ENCODE measurements around the gene EN2. TPM values are rescaled to one million over a fixed set of nuclear protein-coding genes. Genes with fewer than 3 reads are reported as not detected.

EN2 gene
- total and polyA plus RNA-seq, 2 of the 4 experiments (the other 2 are of a cell fraction) = not detected

GRCh38 chr7:155428171-155428834, 29.6 kb upstream of the EN2 start:
- POLR2A ChIA-PET (ENCODE audit: unreplicated experiment) = interaction anchor here (0.5 kb wide), 1 partner anchor 73 kb away, joined by 7 read pairs; no protein-coding TSS in a partner anchor
- no peak overlapping the region for H2AK5ac ChIP-seq (ENCODE audit: low read depth, low read length)
- no peak overlapping the region for H3K56ac ChIP-seq (ENCODE audit: extremely low read depth, insufficient read depth, low read length)
- no peaks in the 10 kb centered on the region for H3K9me3 ChIP-seq (ENCODE audit: control insufficient read depth, insufficient read depth, low read length)
- H3K23ac ChIP-seq (ENCODE audit: low read depth, low read length) = no peak overlapping the region
- H3K4me2 ChIP-seq (ENCODE audit: low read depth, low read length) = no peak overlapping the region
- H3K4me1 ChIP-seq (ENCODE audit: control insufficient read depth, insufficient read depth, low read length) = no peaks in the 10 kb centered on the region
- no peaks in the 10 kb centered on the region for H3K79me1 ChIP-seq (ENCODE audit: low read depth in 1 of 2, low read length in 2 of 2)
- no TSS peak for BruUV-seq (replicated peaks)
- no peak overlapping the region for H2BK15ac ChIP-seq (ENCODE audit: low read depth, low read length)
- H3K27me3 ChIP-seq (ENCODE audit: control insufficient read depth, insufficient read depth, low read length) = no peaks in the 10 kb centered on the region; the same call in 1 of the 2 replicates
- no peak overlapping the region for H3K4ac ChIP-seq (ENCODE audit: low read depth, low read length)
- CTCF ChIA-PET = no interaction called here
- H3K4me3 ChIP-seq (ENCODE audit: insufficient read depth, low read depth, low read length) = no peak overlapping the region
- TF ChIP-seq NFE2L2 (IDR thresholded peaks at IDR 0.05; ENCODE audit: low read depth, low read length) = no peak
- TF ChIP-seq POLR2A (IDR thresholded peaks at IDR 0.05; ENCODE audit: low read depth, low read length) = no peak
- TF ChIP-seq MAFK (IDR thresholded peaks at IDR 0.05; ENCODE audit: low read depth, low read length) = no peak
- no peak for TF ChIP-seq ELK1 (IDR thresholded peaks at IDR 0.05; ENCODE audit: borderline replicate concordance, low read depth, low read length)
- no peak for TF ChIP-seq MXI1 (IDR thresholded peaks at IDR 0.05; ENCODE audit: borderline replicate concordance, low read depth, low read length)
- H3K36me3 ChIP-seq (ENCODE audit: control insufficient read depth, insufficient read depth, low read length) = no peaks in the 10 kb centered on the region
- no peaks in the 10 kb centered on the region; the same call in 1 of the 2 replicates for H3K9me1 ChIP-seq (ENCODE audit: insufficient read depth, low read length)
- H2BK120ac ChIP-seq (ENCODE audit: low read depth, low read length) = no peak overlapping the region
- no peak overlapping the region for H2AK9ac ChIP-seq (replicated peaks; ENCODE audit: low read depth, low read length, poor library complexity)
- H3K9ac ChIP-seq (ENCODE audit: low read depth, low read length) = no peak overlapping the region
- no peak overlapping the region for H4K8ac ChIP-seq (ENCODE audit: low read depth in 2 of 2, low read length in 2 of 2)
- DNase-seq (no peak), ATAC-seq (ENCODE audit: low read depth) (no peak)
- no peak overlapping the region for H2AFZ ChIP-seq (replicated peaks; ENCODE audit: low read length, poor library complexity)
- WGBS, 2 experiments (ENCODE audit: extremely low coverage in 2 of 2, insufficient read length in 1 of 2) = 60% methylated on average over 1 of the region's 14 CpGs; no CpG with 5 or more reads in 1 of the 2 experiments
- no peak overlapping the region for H3K18ac ChIP-seq (ENCODE audit: low read depth, low read length)
- dilution Hi-C loops (cut with HindIII; ENCODE audit: low sequenced_read_pairs, unreplicated experiment) = no loop called here
- intact Hi-C loops (cut with micrococcal nuclease) = no loop called here
- H3K27ac ChIP-seq (ENCODE audit: insufficient read depth, low read length) = no peak overlapping the region
- in situ Hi-C loops (cut with MboI; ENCODE audit: low sequenced_read_pairs) = no loop called here
- no peak overlapping the region for H3K14ac ChIP-seq (replicated peaks; ENCODE audit: low read depth, low read length)
- no peak overlapping the region for H4K5ac ChIP-seq (ENCODE audit: low read depth, low read length)
- H4K20me1 ChIP-seq (ENCODE audit: insufficient read depth, low read length) = no peaks in the 10 kb centered on the region
- no peak overlapping the region for H2BK20ac ChIP-seq (ENCODE audit: low read depth, low read length)
- H4K91ac ChIP-seq (ENCODE audit: insufficient read depth, low read depth, low read length) = no peak overlapping the region
- no peak overlapping the region for H2BK5ac ChIP-seq (ENCODE audit: low read depth, low read length, poor library complexity, severe bottlenecking)
